ENCODE data around the gene UBP1. TPM values are rescaled to one million over a fixed set of nuclear protein-coding genes. Genes with fewer than 3 reads are reported as not detected.
A peak's percentile ranks its signal among the peaks of the same experiment; 100 is the strongest.

UBP1 gene
- total RNA-seq, 1 donor: 48.3 TPM

DNA sequence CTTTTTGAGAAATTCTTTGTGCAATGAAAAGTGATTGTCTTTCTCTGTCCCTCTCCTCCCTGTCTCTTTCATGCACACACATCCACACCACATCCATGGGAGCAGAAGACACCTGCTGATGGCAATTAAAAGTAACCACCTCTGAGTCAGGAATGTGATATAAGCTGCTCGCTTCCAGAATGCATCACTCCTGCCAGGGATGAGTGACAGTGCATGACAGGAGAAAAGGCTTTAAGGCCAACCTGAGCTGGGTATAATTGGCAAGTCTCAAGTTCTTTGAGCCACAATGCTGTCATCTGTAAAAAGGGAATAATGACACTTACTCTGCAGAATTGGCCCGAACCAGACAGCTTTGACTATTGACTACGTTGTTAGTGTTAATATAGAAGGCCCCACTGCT, 59.6 kb downstream of the UBP1 start:
- TF ChIP-seq, protein P1, sequence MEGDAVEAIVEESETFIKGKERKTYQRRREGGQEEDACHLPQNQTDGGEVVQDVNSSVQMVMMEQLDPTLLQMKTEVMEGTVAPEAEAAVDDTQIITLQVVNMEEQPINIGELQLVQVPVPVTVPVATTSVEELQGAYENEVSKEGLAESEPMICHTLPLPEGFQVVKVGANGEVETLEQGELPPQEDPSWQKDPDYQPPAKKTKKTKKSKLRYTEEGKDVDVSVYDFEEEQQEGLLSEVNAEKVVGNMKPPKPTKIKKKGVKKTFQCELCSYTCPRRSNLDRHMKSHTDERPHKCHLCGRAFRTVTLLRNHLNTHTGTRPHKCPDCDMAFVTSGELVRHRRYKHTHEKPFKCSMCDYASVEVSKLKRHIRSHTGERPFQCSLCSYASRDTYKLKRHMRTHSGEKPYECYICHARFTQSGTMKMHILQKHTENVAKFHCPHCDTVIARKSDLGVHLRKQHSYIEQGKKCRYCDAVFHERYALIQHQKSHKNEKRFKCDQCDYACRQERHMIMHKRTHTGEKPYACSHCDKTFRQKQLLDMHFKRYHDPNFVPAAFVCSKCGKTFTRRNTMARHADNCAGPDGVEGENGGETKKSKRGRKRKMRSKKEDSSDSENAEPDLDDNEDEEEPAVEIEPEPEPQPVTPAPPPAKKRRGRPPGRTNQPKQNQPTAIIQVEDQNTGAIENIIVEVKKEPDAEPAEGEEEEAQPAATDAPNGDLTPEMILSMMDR (IDR thresholded peaks at IDR 0.05; ENCODE audit: insufficient read depth, low read length): no peak
- no peak overlapping the region for H3K4me3 ChIP-seq (ENCODE audit: low read depth, low read length)
- no peak for DNase-seq (ENCODE audit: low read depth)

GRCh38 chr3:33377931-33378330, 62.3 kb downstream of the UBP1 start:
- TF ChIP-seq, protein P1 (IDR thresholded peaks at IDR 0.05; ENCODE audit: insufficient read depth, low read length): no peak
- H3K4me3 ChIP-seq (ENCODE audit: low read depth, low read length): no peak overlapping the region
- peak; percentile 53 for DNase-seq (ENCODE audit: low read depth)

GRCh38 chr3:33377489-33377888, 62.7 kb downstream of the UBP1 start:
- no peak for DNase-seq (ENCODE audit: low read depth)
- TF ChIP-seq, protein P1 (IDR thresholded peaks at IDR 0.05; ENCODE audit: insufficient read depth, low read length): no peak
- no peak overlapping the region for H3K4me3 ChIP-seq (ENCODE audit: low read depth, low read length)

DNA sequence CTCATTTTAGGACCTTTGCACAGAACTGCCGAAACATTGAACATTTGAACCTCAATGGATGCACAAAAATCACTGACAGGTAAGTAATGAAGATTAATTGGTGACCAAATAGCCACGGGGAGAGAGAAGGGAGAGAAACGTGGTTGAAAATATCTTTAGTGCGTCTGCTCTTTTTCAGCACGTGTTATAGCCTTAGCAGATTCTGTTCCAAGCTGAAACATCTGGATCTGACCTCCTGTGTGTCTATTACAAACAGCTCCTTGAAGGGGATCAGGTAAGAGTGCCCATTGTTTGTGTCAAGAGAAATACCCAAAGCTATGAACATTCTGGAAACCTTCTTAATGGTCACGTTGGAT, 67.1 kb downstream of the UBP1 start:
- H3K4me3 ChIP-seq (ENCODE audit: low read depth, low read length): no peak overlapping the region
- TF ChIP-seq, protein P1 (IDR thresholded peaks at IDR 0.05; ENCODE audit: insufficient read depth, low read length): no peak
- DNase-seq (ENCODE audit: low read depth): no peak

- TF ChIP-seq, protein P1 (IDR thresholded peaks at IDR 0.05; ENCODE audit: insufficient read depth, low read length): peak; percentile 94
- no peak overlapping the region for H3K4me3 ChIP-seq (ENCODE audit: low read depth, low read length)
- DNase-seq (ENCODE audit: low read depth): peak; percentile 78
Observed at GRCh38 chr3:33372218-33373081, 67.8 kb downstream of the UBP1 start.

DNA sequence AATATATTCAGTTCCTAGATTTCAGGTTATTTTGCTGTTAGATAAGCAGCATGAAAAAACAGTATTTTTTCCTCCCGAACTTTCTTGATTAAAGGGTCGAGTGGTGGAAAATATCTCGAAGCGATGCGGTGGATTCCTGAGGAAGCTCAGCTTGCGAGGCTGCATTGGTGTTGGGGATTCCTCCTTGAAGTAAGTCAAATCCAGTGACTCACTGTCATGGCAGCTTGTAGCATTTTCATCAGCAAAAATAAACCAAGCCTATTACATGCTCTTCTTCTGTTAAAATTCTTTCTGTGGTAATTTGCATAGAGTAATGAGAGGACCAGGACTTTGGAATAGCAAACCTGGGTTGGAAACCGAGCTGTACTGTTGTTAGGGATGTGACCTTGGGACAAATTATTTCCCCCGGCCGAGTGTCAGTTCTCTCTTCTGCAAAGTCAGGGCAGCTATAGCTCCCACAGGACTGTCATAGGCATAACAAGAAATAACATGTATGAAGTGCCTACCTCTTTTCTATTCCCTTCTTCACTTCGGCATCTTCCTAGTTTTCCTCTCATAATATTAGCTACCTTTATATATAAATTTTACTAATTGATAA, 75.6 kb downstream of the UBP1 start:
- TF ChIP-seq, protein P1 (IDR thresholded peaks at IDR 0.05; ENCODE audit: insufficient read depth, low read length): no peak
- no peak overlapping the region for H3K4me3 ChIP-seq (ENCODE audit: low read depth, low read length)
- no peak for DNase-seq (ENCODE audit: low read depth)
